Measurements from ENCODE around the gene ZFYVE26. TPM values are rescaled to one million over a fixed set of nuclear protein-coding genes. Genes with fewer than 3 reads are reported as not detected.

Gene ZFYVE26
- total and polyA plus RNA-seq, 2 of the 8 experiments (the other 6 are each of a cell fraction or from before 2014, with no cell fraction given) = 13.0 to 23.3 TPM

- no peak overlapping the region for H2BK20ac ChIP-seq (ENCODE audit: low read length)
- no peak overlapping the region for H2BK15ac ChIP-seq (ENCODE audit: low read length)
- no peaks in the 10 kb centered on the region for H3K9me3 ChIP-seq (ENCODE audit: insufficient read depth in 2 of 2, low read depth in 1 of 2, low read length in 1 of 2)
- H2BK12ac ChIP-seq (ENCODE audit: low read depth, low read length) = no peak overlapping the region
- no peak for FAIRE-seq
- H3K79me2 ChIP-seq (ENCODE audit: control insufficient read depth in 1 of 2, insufficient read depth in 2 of 2, low read length in 2 of 2) = no peaks in the 10 kb centered on the region
- no peak overlapping the region for H3K18ac ChIP-seq (ENCODE audit: extremely low read depth, low read length)
- no peak overlapping the region for H3K4me3 ChIP-seq (ENCODE audit: extremely low read depth in 1 of 4, insufficient read depth in 2 of 4, low read depth in 3 of 4, low read length in 4 of 4)
- no peak overlapping the region for H3K23ac ChIP-seq (ENCODE audit: insufficient read length)
- H4K5ac ChIP-seq (ENCODE audit: insufficient read length, low read depth, low read length) = no peak overlapping the region
- no peak overlapping the region for H4K91ac ChIP-seq (replicated peaks; ENCODE audit: insufficient read length, low read length)
- ChIA-PET POLR2A (ENCODE audit: partially characterized antibody) (interaction anchor here (1.2 kb wide), 1 partner anchor 230 kb away, joined by 3 read pairs; the partner anchor contains the start of gene PLEKHH1), CTCF (ENCODE audit: partially characterized antibody) (interaction anchor here (1.2 kb wide), 1 partner anchor 10 kb away, joined by 4 read pairs; no protein-coding TSS in a partner anchor)
- no peak overlapping the region for H2AK5ac ChIP-seq (ENCODE audit: low read depth, low read length)
- H3K79me1 ChIP-seq (ENCODE audit: low read depth, low read length) = no peaks in the 10 kb centered on the region
- H3K4ac ChIP-seq (replicated peaks; ENCODE audit: insufficient read length, low read depth, low read length) = no peak overlapping the region
- H2BK120ac ChIP-seq (replicated peaks; ENCODE audit: low read depth, low read length) = no peak overlapping the region
- WGBS, 2 experiments (ENCODE audit: extremely low coverage in 1 of 2, insufficient coverage in 1 of 2, insufficient read length in 1 of 2, insufficient replicate concordance in 2 of 2, low coverage in 1 of 2, low lambda C conversion rate in 2 of 2, missing lambda C conversion rate in 1 of 2) = 92% methylated on average over 4 of the region's 4 CpGs; no CpG with 5 or more reads in 1 of the 2 experiments
- no peaks in the 10 kb centered on the region for H4K20me1 ChIP-seq (replicated peaks in 1 of 2; ENCODE audit: control insufficient read depth in 1 of 2, insufficient read depth in 2 of 2, low read length in 2 of 2)
- DNase-seq (ENCODE audit: low read depth in 1 of 2, low spot score in 2 of 2) = no peak
- H2AFZ ChIP-seq (ENCODE audit: low read length) = no peak overlapping the region
- H3K27ac ChIP-seq (ENCODE audit: low read depth, low read length) = no peak overlapping the region
- no peak overlapping the region for H3K14ac ChIP-seq (ENCODE audit: insufficient read length)
- H3K56ac ChIP-seq (replicated peaks; ENCODE audit: insufficient read length, low read depth, low read length) = no peak overlapping the region
- no peaks in the 10 kb centered on the region for H3K27me3 ChIP-seq (replicated peaks in 1 of 4; ENCODE audit: control insufficient read depth in 3 of 4, extremely low read depth in 1 of 4, insufficient read depth in 3 of 4, low read length in 3 of 4)
- H3K9ac ChIP-seq (replicated peaks in 1 of 4; ENCODE audit: extremely low read depth in 1 of 4, low read depth in 3 of 4, low read length in 3 of 4) = no peak overlapping the region
- H2BK5ac ChIP-seq (ENCODE audit: low read depth, low read length) = no peak overlapping the region
- peaks cover 15 to 55% (median 44%) of the 10 kb centered on the region in 4 experiments for H3K36me3 ChIP-seq (ENCODE audit: control insufficient read depth in 2 of 4, insufficient read depth in 4 of 4, low read length in 3 of 4)
- H3K23me2 ChIP-seq (ENCODE audit: low read depth, low read length) = no peaks in the 10 kb centered on the region
- no peaks in the 10 kb centered on the region for H3K4me1 ChIP-seq (replicated peaks in 1 of 4; ENCODE audit: control insufficient read depth in 3 of 4, insufficient read depth in 4 of 4, low read length in 3 of 4)
- TF ChIP-seq TAF1 (IDR thresholded peaks at IDR 0.05; ENCODE audit: low read depth, low read length) (no peak), SIN3A (conservative IDR thresholded peaks at IDR 0.05 in 1 of 2, IDR thresholded peaks at IDR 0.05 in 1 of 2; ENCODE audit: low read depth in 1 of 2, low read length in 2 of 2) (no peak), SRF (IDR thresholded peaks at IDR 0.05; ENCODE audit: low read depth, low read length) (no peak), YY1 (IDR thresholded peaks at IDR 0.05; ENCODE audit: low read depth, low read length) (no peak), EGR1 (IDR thresholded peaks at IDR 0.05; ENCODE audit: borderline replicate concordance, low read depth, low read length) (no peak), EP300 (IDR thresholded peaks at IDR 0.05; ENCODE audit: borderline replicate concordance in 1 of 2, low read depth in 2 of 2, low read length in 2 of 2) (no peak), RNF2 (IDR thresholded peaks at IDR 0.05; ENCODE audit: borderline replicate concordance, low read depth, low read length, missing control alignments, poor library complexity, severe bottlenecking) (no peak), BACH1 (IDR thresholded peaks at IDR 0.05; ENCODE audit: low read length) (no peak), RBBP5 (IDR thresholded peaks at IDR 0.05; ENCODE audit: borderline replicate concordance, low read depth, low read length) (no peak), CREB1 (IDR thresholded peaks at IDR 0.05) (no peak)
- TF ChIP-seq, protein P1, sequence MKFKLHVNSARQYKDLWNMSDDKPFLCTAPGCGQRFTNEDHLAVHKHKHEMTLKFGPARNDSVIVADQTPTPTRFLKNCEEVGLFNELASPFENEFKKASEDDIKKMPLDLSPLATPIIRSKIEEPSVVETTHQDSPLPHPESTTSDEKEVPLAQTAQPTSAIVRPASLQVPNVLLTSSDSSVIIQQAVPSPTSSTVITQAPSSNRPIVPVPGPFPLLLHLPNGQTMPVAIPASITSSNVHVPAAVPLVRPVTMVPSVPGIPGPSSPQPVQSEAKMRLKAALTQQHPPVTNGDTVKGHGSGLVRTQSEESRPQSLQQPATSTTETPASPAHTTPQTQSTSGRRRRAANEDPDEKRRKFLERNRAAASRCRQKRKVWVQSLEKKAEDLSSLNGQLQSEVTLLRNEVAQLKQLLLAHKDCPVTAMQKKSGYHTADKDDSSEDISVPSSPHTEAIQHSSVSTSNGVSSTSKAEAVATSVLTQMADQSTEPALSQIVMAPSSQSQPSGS (IDR thresholded peaks at IDR 0.05; ENCODE audit: low read length) = no peak
- no peak overlapping the region for H4K8ac ChIP-seq (ENCODE audit: extremely low read depth, insufficient read depth, low read length)
- no peak overlapping the region for H3K4me2 ChIP-seq (ENCODE audit: insufficient read depth in 1 of 2, low read depth in 2 of 2, low read length in 2 of 2)
These were observed 53.1 kb downstream of the ZFYVE26 start for GRCh38 chr14:67763158-67763822.

Measured in H1 (cell line).